ENCODE measurements around the gene RNF168.
"Not testable (repeated sequence)": the region's sequence is repeated elsewhere in the genome, so short reads cannot be mapped to it uniquely, and the experiment has no call there.

The RNF168 gene, protein sequence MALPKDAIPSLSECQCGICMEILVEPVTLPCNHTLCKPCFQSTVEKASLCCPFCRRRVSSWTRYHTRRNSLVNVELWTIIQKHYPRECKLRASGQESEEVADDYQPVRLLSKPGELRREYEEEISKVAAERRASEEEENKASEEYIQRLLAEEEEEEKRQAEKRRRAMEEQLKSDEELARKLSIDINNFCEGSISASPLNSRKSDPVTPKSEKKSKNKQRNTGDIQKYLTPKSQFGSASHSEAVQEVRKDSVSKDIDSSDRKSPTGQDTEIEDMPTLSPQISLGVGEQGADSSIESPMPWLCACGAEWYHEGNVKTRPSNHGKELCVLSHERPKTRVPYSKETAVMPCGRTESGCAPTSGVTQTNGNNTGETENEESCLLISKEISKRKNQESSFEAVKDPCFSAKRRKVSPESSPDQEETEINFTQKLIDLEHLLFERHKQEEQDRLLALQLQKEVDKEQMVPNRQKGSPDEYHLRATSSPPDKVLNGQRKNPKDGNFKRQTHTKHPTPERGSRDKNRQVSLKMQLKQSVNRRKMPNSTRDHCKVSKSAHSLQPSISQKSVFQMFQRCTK

DNA sequence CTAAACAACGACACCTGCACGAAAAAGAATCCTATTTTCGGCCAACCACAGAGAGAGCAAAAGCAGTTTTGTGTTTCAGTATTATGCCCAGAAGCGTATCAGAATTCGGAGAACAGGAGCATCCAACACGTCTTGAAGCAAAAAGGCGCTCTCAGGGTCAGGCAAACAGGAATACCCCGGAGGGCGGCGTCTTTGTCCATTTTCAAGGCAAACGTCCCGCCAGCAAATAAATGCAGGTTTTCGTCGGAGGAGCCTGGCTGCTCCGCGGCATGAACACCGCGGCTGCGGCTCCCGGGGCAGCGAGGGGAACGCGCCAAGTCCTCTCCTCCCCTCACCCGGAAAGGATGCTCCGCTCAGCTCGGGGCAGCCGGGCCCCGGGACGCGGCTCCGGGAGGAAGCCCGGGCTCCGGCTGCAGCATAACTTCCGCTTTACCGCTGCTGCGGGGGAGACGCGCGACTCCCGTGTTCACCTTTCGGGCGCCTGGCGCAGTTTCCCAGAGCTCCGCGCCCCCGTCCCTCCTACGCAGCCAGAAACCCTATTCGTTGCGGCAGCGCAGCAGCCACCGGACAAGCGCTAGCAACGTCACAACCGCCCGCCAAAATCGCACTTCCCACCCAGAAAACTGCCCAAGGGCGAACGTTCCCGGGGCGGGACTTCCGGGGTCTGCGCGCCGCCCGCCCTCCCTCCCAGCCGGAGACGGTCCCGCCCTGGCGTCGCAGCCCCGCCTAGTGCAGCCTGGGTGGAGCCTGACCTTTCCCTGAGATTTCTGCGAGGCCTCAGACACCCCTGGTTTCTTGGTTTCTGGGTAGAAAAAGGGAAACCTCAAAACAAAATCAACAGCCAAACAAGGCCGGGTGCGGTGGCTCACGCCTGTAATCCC is at the start of gene RNF168:
Gene RNF168 (minus strand): TSS at position 573 of the 881 bp plus-strand sequence. CDS start 595 bp downstream, outside the sequence.
- TF ChIP-seq, protein P1, sequence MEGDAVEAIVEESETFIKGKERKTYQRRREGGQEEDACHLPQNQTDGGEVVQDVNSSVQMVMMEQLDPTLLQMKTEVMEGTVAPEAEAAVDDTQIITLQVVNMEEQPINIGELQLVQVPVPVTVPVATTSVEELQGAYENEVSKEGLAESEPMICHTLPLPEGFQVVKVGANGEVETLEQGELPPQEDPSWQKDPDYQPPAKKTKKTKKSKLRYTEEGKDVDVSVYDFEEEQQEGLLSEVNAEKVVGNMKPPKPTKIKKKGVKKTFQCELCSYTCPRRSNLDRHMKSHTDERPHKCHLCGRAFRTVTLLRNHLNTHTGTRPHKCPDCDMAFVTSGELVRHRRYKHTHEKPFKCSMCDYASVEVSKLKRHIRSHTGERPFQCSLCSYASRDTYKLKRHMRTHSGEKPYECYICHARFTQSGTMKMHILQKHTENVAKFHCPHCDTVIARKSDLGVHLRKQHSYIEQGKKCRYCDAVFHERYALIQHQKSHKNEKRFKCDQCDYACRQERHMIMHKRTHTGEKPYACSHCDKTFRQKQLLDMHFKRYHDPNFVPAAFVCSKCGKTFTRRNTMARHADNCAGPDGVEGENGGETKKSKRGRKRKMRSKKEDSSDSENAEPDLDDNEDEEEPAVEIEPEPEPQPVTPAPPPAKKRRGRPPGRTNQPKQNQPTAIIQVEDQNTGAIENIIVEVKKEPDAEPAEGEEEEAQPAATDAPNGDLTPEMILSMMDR (IDR thresholded peaks at IDR 0.05; ENCODE audit: insufficient read depth, missing control alignments) = no peak
- FAIRE-seq (no peak), DNase-seq (ENCODE audit: insufficient read length, low spot score) (peak; percentile 84)

DNA sequence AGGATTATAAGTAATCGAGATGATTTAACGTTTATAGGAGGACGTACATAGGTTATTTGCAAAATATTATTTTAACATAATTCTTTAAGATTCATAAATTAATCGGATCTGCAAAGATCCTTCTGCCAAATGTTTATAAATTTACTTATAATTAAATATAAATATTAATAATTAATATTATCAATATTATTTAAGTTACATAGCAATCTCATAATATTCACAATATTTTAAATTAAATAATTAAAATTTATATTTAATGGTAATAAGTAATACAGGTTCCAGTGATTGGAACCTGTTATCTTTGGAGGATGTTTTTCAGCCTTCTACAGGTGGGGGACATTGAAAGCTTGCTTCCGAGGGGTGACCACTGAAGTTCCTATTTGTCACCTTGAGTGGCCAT is 48.7 kb upstream of the RNF168 start:
- DNase-seq (ENCODE audit: insufficient read length, low spot score) (no peak), FAIRE-seq (no peak)
- TF ChIP-seq, protein P1 (IDR thresholded peaks at IDR 0.05; ENCODE audit: insufficient read depth, missing control alignments) = no peak

DNA sequence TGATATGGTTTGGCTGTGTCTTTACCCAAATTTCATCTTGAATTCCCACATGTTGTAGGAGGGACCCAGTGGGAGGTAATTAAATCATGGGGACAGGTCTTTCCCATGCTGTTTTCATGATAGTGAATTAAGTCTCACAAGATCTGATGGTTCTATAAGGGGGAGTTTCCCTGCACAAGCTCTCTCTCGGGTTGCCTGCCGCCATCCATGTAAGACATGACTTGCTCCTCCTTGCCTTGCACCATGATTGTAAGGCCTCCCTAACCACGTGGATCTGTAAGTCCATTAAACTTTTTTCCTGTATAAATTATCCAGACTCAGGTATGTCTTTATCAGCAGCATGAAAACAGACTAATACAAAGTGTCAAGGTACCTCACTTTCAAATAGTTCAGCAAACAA is 46.6 kb upstream of the RNF168 start:
- not testable (repeated sequence) for DNase-seq (ENCODE audit: insufficient read length, low spot score); FAIRE-seq

DNA sequence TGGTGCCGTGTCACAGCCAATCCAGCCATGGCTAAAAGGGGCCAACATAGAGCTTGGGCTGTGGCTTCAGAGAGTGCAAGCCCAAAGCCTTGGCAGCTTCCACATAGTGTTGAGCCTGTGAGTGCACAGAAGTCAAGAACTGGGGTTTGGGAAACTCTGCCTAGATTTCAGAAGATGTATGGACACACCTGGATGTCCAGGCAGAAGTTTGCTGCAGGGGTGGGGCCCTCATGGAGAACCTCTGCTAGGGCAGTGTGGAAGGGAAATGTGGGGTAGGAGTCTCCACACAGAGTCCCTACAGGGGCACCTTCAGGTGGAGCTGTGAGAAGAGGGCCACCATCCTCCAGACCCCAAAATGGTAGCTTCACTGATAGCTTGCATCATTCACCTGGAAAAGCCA is 45.7 kb upstream of the RNF168 start:
- not testable (repeated sequence) for FAIRE-seq; DNase-seq (ENCODE audit: insufficient read length, low spot score)

DNA sequence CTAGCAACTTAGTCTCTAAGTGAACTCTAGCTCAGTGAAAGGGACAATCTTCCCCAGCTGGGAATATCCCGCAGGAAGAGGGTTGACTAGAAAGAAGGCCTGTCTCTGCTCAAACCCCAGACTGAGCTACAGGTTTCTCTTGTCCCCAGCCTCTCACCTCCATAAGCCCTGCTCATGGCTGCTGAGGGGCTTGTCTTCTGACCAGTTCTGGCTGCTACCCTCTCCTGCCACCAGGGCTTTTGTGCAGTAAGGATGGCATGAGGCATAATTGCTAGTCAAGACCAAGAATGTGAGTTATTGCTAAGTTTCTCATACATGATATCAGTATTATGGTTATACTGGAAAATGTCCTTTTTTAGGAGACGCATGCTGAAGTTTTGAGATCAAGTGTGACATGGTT is 43.5 kb upstream of the RNF168 start:
- FAIRE-seq (no peak), DNase-seq (ENCODE audit: insufficient read length, low spot score) (no peak)
- TF ChIP-seq, protein P1 (IDR thresholded peaks at IDR 0.05; ENCODE audit: insufficient read depth, missing control alignments) = no peak

DNA sequence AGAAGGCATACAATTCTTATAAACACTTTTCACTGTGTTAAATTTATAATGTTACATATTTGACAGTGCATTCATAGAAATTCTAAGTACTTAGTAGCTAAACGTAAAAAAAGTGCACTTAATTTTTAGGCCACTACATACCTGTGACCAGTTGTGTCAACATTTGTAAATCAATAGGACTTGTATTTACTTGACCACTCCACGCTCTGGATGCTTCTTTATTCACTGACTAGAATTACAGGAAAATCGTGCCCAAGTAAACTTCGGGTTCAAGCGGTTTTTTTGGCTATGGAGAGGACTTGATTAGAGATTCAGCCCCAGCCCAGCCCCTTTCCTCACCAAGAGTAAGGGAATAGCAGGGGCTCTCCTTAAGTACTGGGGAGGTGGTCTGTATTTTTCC is 43.0 kb upstream of the RNF168 start:
- DNase-seq (ENCODE audit: insufficient read length, low spot score) (no peak), FAIRE-seq (no peak)
- TF ChIP-seq, protein P1 (IDR thresholded peaks at IDR 0.05; ENCODE audit: insufficient read depth, missing control alignments) = no peak

DNA sequence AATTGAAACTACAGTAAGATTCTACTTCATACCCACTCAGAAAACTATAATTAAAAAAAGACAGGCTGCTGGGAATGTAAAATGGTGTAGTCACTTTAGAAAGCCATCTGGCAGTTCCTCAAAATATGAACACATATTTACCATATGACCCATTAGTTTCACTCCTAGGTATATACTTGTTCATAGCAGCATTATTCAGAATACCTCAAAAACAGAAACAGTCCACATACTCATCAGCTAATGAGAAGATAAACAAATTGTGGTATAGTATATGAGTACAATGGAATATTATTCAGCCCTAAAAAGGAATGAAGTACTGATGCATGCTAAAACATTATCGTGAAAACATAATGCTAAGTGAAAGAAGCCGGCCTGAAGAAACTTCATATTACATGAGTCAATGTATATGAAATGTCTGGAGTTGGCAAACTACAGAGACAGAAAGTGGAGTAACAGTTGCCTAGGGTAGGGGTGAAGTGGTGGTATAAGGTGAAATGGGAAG is 41.0 kb upstream of the RNF168 start:
- TF ChIP-seq, protein P1 (IDR thresholded peaks at IDR 0.05; ENCODE audit: insufficient read depth, missing control alignments) = no peak
- no peak for FAIRE-seq

More for the DNA sequence above, 41.0 kb upstream of the RNF168 start:
- DNase-seq (ENCODE audit: insufficient read length, low spot score) = no peak
